Stomach smooth muscle (tissue), 2 donors: ENCODE results near the gene CNIH4.
A peak's percentile ranks its signal among the peaks of the same experiment; 100 is the strongest.
"Not testable (repeated sequence)": the region's sequence is repeated elsewhere in the genome, so short reads cannot be mapped to it uniquely, and the experiment has no call there.

Experiments
- H3K27ac ChIP-seq: one replicate; pipeline ENCODE4 v1.7.0; 2013; ENCODE audit warnings: mild to moderate bottlenecking, low read length, inconsistent platforms
- H3K27me3 ChIP-seq, 2 donors: one replicate each; pipeline ENCODE4 v1.7.0; 2013; ENCODE audit warnings: low read length in 2 of 2; ENCODE audit not compliant: insufficient read depth in 2 of 2, control insufficient read depth in 1 of 2
- H3K36me3 ChIP-seq, 2 donors: one replicate each; pipeline ENCODE4 v1.7.0; 2013; ENCODE audit warnings: low read length in 2 of 2; ENCODE audit not compliant: control insufficient read depth in 2 of 2, insufficient read depth in 2 of 2
- H3K4me1 ChIP-seq: one replicate; pipeline ENCODE4 v1.7.0; 2013; ENCODE audit warnings: low read length; ENCODE audit not compliant: control insufficient read depth, insufficient read depth
- H3K4me3 ChIP-seq, 2 donors: one replicate each; pipeline ENCODE4 v1.7.0; 2013; ENCODE audit warnings: low read length in 2 of 2
- H3K9ac ChIP-seq, 2 donors: one replicate each; pipeline ENCODE4 v1.7.0; 2013; ENCODE audit warnings: low read length in 2 of 2, mild to moderate bottlenecking in 1 of 2
- H3K9me3 ChIP-seq, 2 donors: one replicate each; pipeline ENCODE4 v1.7.0; 2013; ENCODE audit warnings: low read length in 2 of 2; ENCODE audit not compliant: control insufficient read depth in 2 of 2
- donor health status: healthy.
- donor health status: Pancreatic carcinoma.

The CNIH4 gene

DNA sequence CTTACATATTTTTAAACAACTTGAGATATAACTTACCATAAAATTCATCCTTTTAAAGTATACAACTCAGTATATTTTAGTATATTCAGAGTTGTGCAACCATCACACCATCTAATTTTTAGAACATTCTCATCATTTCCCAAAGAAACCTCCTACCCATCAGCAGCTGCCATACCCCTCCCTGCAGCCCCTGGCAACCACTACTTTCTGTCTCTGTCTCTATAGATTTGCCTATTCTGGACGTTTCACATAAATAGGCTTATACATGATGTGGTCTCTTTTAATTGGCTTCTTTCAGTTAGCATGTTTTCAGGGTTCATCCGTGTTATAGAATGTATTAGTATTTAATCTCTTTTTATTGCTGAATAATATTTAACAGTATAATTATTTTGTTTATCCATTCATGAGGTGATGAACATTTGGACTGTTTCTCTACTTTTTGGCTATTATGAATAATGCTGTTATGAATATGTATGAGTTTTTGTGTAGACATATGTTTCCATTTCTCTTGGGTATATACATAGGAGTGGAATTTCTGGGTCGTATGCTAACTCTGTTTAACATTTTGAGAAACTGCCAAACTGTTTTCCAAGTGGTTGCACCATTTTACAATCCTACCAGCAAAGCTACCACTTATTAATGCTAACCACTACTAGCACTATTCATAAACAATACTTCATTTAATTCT is 48.4 kb downstream of the CNIH4 start:
- no peaks in the 10 kb centered on the region for H3K27me3 ChIP-seq
- H3K9me3 ChIP-seq: no peaks in the 10 kb centered on the region
- no peak overlapping the region for H3K27ac ChIP-seq
- no peak overlapping the region for H3K4me3 ChIP-seq
- H3K4me1 ChIP-seq: no peaks in the 10 kb centered on the region
- no peak overlapping the region for H3K9ac ChIP-seq
- peaks cover 33 to 38% of the 10 kb centered on the region in 2 donors for H3K36me3 ChIP-seq

DNA sequence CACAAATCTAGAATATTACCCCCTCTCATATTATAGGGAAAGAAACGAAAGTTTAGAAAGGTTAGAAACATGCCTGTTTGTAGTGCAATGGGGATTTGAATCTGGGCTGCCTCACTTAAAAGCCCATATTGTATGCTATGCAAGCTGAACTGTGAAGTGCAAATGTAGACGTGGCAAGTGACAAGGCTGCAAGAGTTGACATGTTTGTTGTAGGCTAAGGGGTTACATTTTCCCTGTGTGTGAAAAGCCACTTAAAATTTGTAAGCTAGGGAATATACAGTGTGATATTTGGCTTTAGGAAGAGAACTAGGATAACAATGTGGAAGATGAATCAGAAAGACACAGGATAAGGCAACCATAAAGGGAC is 48.9 kb downstream of the CNIH4 start:
- Histone ChIP-seq H3K27me3 (no peaks in the 10 kb centered on the region), H3K4me3 (no peak overlapping the region), H3K9ac (no peak overlapping the region), H3K27ac (no peak overlapping the region), H3K4me1 (no peaks in the 10 kb centered on the region), H3K9me3 (no peaks in the 10 kb centered on the region), H3K36me3 (peaks cover 36 to 38% of the 10 kb centered on the region in 2 donors)

DNA sequence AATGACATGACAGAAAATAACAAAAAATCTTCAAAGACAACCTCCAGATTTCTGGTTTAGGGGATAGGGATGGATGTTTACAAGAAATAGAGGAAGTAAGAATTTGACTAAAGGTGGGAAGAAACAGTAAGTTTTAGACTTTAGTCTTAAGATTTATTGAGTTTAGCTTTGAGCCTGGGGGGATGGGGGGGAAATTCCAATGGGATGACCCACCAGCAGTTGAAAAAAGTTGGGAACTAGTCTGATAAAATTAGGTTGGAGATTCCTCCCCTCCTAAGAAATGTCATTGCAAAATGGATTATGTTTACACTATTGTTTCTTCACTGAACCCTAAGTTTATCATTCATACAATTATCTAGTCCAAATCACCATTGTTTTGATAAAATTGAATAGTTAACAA is 49.5 kb downstream of the CNIH4 start:
- Histone ChIP-seq H3K27ac (no peak overlapping the region), H3K36me3 (peaks cover 36 to 37% of the 10 kb centered on the region in 2 donors), H3K4me3 (no peak overlapping the region), H3K4me1 (no peaks in the 10 kb centered on the region), H3K27me3 (no peaks in the 10 kb centered on the region), H3K9me3 (no peaks in the 10 kb centered on the region), H3K9ac (no peak overlapping the region)

DNA sequence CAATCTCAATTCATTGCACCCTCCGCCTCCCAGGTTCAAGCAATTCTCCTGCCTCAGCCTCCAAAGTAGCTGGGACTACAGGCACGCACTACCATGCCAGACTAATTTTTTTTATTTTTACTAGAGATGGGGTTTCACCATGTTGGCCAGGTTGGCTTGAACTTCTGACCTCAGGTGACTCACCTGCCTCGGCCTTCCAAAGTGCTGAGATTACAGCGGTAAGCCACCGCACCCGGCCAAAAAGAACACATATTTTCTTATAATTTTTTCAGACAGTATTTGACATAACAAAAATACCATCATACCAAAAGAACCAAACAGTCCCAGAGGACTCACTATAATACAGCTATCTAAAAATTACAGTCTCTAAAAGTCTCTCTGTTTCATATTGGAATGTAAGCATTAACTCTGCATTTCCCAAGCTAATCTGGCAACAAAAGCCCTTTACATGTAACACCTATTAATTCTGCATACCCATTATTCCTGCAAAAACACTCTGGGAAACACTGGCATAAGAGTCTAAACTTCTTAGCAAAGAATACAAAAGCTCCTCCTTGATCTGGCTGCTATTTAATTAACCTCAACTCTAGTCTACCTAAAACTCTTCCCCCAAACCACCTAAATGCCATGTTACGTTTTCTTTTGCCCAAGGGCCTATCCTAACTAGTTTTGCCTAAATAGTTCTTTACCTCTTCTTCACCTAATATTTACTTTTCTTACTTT is 51.1 kb downstream of the CNIH4 start:
- H3K9me3 ChIP-seq: no peaks in the 10 kb centered on the region
- peaks cover 36 to 39% of the 10 kb centered on the region in 2 donors for H3K36me3 ChIP-seq
- no peak overlapping the region for H3K4me3 ChIP-seq
- H3K9ac ChIP-seq: no peak overlapping the region
- no peaks in the 10 kb centered on the region for H3K27me3 ChIP-seq
- no peak overlapping the region for H3K27ac ChIP-seq
- no peaks in the 10 kb centered on the region for H3K4me1 ChIP-seq

DNA sequence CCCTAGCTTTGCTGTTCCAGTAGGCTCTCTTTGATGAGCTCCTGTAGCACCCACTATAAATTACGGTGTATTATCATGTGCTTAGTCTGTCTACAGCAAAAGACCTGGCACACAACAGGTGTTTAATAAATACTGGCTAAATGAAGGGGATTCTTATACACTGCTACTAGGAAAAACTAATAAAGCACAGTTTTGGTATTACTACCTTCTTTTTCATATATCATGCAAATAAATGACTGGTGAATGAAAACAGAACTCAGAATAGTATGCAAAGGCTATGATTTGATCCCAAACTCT is 51.6 kb downstream of the CNIH4 start:
- H3K36me3 ChIP-seq: peaks cover 36 to 39% of the 10 kb centered on the region in 2 donors

DNA sequence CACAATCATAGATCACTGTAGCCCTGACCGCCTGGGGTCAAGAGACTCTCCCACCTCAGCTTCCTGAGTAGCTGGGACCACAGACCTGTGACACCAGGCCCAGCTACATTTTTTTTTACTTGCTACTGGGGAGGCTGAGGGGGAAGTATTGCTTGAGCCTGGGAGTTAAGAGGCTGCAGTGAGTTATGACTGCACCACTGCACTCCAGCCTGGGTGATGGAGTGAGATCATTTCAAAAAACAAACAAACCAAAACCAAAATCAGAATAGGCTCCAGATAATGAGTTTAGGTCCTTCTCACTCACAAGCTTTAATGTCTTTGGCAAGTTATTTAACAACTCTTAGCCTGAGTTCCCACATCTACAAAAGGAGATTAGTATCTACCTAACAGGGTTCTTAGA is 55.1 kb downstream of the CNIH4 start:
- H3K9me3 ChIP-seq: no peaks in the 10 kb centered on the region
- H3K36me3 ChIP-seq: peaks cover 22 to 23% of the 10 kb centered on the region in 2 donors

More for the DNA sequence above, 51.6 kb downstream of the CNIH4 start:
- H3K27me3 ChIP-seq: no peaks in the 10 kb centered on the region
- H3K9me3 ChIP-seq: no peaks in the 10 kb centered on the region
- H3K9ac ChIP-seq: no peak overlapping the region
- H3K4me3 ChIP-seq: no peak overlapping the region
- H3K4me1 ChIP-seq: no peaks in the 10 kb centered on the region
- H3K27ac ChIP-seq: no peak overlapping the region

DNA sequence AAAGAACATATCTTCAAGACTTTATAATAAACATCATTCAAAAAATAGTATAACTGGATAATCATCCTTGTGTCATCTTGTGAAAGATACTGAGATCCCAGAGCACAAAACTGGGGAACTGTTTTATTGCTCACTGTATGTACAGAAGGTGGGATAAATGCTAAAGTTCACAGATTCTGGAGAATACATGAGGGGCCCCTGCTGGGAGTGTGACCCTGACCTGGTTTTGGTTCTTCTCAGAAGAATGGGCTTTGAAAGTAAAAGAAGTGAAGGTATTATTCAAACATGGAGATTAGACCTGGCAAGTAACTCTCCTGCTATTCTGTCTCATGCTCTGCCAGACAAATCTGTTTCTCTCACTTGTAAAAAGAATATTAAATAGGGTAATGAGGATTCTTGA is 63.4 kb downstream of the CNIH4 start:
- Histone ChIP-seq H3K4me1 (no peaks in the 10 kb centered on the region), H3K36me3 (peaks cover 44 to 52% of the 10 kb centered on the region in 2 donors), H3K9ac (no peak overlapping the region), H3K4me3 (no peak overlapping the region), H3K27me3 (no peaks in the 10 kb centered on the region), H3K27ac (no peak overlapping the region), H3K9me3 (no peaks in the 10 kb centered on the region)

More for the DNA sequence above, 55.1 kb downstream of the CNIH4 start:
- Histone ChIP-seq H3K9ac (no peak overlapping the region), H3K27me3 (no peaks in the 10 kb centered on the region), H3K4me1 (no peaks in the 10 kb centered on the region), H3K4me3 (no peak overlapping the region), H3K27ac (no peak overlapping the region)

DNA sequence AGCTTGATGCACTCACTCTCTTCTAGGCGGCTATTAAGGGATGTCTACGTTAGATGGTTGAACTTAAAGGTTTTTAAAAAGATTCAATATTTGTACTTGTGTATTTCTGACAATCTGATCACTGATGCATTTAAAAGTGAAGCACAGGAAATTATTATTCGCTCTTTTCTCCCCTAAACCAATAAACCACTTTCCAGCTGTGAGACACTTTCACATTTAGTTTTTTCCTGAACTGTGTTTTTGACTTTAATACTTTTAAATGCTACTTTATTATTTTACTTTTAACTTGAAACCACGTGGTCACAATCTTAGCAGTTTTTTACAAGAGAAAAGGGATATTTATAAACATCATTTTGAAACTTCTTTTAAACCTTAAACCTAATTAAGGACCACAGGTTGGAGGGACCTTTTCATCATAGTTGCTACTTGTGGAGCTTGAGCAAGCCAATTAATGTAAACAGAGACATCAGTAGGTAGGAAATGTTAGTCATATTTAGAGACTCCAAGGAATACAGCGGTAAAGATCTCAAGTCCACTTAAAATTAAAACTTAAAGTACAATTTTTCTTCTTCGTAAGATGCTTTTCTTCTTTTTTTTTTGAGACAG is 68.7 kb downstream of the CNIH4 start:
- peaks cover 10% of the 10 kb centered on the region for H3K4me1 ChIP-seq
- H3K36me3 ChIP-seq: peaks cover 23 to 25% of the 10 kb centered on the region in 2 donors
- H3K9ac ChIP-seq: no peak overlapping the region
- H3K4me3 ChIP-seq: no peak overlapping the region
- no peaks in the 10 kb centered on the region for H3K27me3 ChIP-seq
- H3K27ac ChIP-seq: no peak overlapping the region
- H3K9me3 ChIP-seq: no peaks in the 10 kb centered on the region

DNA sequence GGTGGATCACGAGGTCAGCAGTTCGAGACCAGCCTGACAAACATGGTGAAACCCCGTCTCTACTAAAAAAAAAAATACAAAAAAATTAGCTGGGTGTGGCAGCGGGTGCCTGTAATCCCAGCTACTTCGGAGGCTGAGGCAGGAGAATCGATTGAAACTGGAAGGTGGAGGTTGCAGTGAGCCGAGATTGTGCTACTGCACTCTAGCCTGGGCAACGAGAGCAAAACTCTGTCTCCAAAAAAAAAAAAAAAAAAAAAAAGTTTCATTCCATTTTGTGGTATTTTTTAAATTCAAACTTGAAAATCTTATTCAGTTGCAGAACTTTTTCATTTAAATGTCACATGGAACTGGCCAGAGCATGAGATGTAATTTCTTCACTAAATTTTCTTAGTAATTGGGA is 70.2 kb downstream of the CNIH4 start:
- Histone ChIP-seq H3K36me3 (peaks cover 21% of the 10 kb centered on the region in 2 donors), H3K4me1 (peaks cover 15% of the 10 kb centered on the region)
- H3K27ac ChIP-seq, H3K9me3 ChIP-seq, H3K27me3 ChIP-seq, H3K9ac ChIP-seq, H3K4me3 ChIP-seq: not testable (repeated sequence)

DNA sequence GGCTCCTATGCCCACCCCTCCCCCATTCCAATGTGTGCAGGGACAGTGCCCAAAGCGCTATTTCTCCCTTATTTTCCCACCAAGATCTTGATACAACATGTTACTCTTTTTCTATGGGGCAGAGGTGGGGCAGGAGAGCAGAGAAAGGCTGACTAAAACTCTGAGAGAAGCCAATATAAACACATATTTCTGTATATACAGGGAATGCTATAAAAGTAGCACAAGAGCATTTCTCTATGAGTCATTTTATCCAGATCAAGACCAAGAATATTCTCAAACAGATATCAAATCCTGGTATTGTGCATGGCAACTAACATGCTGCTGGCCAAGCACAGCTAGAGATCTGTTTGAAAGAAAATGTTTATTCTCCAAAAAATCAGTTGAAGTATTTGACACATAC is 70.7 kb downstream of the CNIH4 start:
- Histone ChIP-seq H3K4me3 (peak overlapping the region in 1 of 2 donors; percentile 10), H3K9me3 (no peaks in the 10 kb centered on the region), H3K4me1 (peaks cover 17% of the 10 kb centered on the region), H3K27ac (no peak overlapping the region), H3K9ac (no peak overlapping the region), H3K27me3 (no peaks in the 10 kb centered on the region), H3K36me3 (peaks cover 16 to 17% of the 10 kb centered on the region in 2 donors)

DNA sequence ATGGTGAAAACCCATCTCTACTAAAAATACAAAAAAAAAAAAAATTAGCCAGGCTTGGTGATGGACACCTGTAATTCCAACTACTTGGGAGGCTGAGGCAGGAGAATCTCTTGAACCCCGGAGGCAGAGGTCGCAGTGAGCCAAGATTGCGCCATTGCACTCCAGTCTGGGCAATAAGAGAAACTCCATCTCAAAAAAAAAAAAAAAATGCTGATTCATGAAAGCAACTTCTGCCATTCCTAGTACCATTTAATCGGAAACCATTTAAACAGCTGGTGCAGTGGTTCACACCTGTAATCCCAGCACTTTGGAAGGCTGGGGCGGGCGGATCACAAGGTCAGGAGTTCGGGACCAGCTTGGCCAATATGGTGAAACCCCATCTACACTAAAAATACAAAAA is 72.0 kb downstream of the CNIH4 start:
- not testable (repeated sequence) for H3K9ac ChIP-seq, H3K4me3 ChIP-seq, H3K9me3 ChIP-seq, H3K27ac ChIP-seq, H3K27me3 ChIP-seq
- peaks cover 4 to 11% of the 10 kb centered on the region in 2 donors for H3K36me3 ChIP-seq
- peaks cover 21% of the 10 kb centered on the region for H3K4me1 ChIP-seq
